ENCODE data around the gene KRTAP9-6.
"Not testable (repeated sequence)": the region's sequence is repeated elsewhere in the genome, so short reads cannot be mapped to it uniquely, and the experiment has no call there.

KRTAP9-6 gene

GRCh38 chr17:41271858-41272257, 6.7 kb downstream of the KRTAP9-6 start:
- DNase-seq, result no peak

GRCh38 chr17:41275648-41276190, 10.5 kb downstream of the KRTAP9-6 start, which contains the start of gene KRTAP9-7:
Gene KRTAP9-7 (plus strand): TSS chr17:41275698. CDS start chr17:41275698, 0 bp downstream.
- not testable (repeated sequence) for DNase-seq

GRCh38 chr17:41278176-41278955, 13.2 kb downstream of the KRTAP9-6 start:
- no peak for DNase-seq

GRCh38 chr17:41284043-41284442, 18.9 kb downstream of the KRTAP9-6 start:
- no peak for DNase-seq

DNA sequence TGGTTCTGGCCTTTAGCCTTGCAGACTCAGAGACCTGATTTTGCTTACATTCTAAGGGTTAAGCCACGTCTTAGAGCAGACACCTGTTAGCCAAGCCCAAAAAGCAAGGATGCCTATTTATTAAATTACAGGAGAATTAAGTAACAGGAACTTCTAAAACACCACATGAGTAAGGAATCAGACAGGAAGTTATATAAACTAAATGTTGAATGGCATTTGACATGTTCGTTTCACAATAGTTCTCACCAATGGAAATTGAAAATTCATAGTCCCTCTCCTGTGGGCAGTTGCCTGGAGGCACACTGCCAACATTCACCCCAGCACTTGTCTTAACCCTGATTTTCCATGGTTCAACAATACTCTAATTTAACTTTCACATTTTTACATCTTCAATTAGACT, 19.4 kb downstream of the KRTAP9-6 start:
- DNase-seq, result no peak

DNA sequence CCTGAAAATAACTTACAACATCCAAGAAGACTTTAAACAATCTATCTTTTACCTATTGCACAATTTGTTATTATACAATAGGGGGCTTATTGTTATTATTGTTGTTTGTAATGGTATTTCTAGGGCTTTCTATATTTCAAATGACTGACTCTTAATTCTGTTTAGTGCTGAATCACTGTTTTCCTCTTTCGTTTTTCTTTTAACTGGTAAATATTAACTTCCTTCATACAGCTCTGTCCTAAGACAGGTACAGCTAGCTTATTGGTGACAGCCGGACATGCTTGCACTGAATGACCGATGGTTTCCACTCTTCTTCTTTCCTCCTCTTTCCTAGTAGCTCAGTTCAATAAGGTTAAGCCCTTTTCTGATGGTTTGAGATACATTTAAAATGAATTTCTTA, 21.9 kb downstream of the KRTAP9-6 start:
- DNase-seq, result no peak

- no peak for DNase-seq
These were observed 28.8 kb downstream of the KRTAP9-6 start for GRCh38 chr17:41294016-41294415.

DNA sequence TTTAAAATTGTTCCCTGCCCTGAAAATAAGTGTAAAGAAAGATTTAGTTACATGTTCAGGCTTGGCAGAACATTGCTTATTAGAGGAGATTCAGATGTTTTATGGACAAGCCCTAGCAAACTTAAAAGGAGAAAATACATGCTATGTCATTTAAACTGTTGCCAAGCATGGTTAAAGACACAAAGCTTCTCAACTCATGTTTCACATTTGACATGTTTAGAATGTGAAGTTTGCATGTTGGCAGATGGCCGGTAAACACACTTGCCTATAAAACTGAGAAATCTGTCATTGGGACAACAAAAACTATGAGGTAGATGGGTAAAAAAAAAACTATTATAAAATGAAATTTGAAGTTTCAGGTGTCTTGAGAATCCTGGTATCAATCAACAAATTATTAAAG, 31.7 kb downstream of the KRTAP9-6 start:
- no peak for DNase-seq

GRCh38 chr17:41298458-41299135, 33.4 kb downstream of the KRTAP9-6 start:
- DNase-seq, result no peak

DNA sequence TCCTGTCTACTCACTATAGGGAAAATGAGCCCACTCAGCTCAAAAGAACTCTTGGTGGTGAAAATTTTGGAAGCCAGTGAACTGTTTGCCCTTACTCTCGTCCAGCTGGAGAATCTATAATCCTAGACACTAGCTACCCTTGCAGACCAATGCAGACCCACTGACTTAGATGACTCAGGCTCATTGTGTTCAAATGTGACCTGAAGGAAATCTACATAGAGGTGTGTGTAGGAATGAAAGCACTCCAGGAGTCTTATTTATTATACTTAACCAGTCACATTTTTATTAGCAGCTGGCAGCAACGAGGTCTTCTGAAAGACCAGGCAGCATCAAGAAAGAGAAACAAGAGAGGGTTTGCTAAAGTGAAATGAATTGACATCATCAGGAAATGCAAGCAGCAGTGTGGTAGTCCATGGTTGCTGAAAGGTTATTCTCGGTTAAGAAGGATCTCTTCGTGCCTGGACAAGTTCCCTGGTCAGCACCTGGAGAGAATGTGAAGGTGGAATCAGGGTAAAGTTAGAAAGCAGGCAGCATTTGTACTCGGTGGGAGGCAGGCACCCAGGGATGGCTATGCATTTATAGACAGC, 36.1 kb downstream of the KRTAP9-6 start:
- DNase-seq, result no peak

DNA sequence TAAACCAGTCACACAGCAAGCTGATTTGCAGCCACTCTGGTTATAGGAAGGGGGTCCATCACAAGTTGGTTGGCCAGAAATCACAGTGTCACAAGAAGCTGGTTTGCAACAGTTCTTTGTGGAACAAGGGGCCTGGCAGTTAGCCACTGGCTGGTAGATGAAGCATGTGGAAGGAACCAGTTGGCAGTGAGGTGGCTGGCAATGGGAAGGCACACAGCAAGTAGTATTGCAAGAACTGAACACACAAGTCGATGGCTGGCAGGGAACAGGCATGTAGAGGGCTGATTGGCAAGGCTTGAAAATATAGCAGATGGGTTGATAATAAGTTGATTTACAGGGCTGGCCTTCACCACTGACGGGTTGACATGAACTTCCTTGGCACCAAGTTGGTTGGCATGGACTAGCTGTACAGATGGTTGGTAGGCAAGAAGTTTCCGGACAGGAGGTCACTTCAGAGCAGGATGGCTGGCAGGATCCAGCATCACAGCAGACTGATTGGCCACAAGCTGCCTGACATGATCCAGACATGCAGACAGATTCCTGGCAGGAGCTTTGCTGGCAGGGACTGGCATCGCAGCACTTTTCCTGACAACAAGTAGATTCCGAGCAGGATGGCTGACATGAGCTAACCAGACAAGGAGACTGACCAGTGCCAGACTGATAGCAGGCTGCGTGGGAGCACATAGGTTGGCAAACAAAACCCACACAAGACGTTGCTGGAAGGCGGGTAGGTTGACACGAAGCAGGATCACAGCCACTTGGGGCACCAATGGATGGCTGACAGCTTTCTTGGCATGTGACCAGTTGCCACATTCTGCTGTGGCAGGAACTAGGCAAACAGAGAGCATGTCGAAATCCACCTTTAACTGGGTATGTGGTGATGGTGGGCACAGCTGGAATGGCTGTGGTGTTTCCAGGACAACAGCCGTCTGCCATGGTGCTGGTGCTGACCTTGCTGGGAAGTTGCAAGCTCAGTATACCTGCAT, 37.0 kb downstream of the KRTAP9-6 start, which contains the start of gene KRTAP29-1:
Gene KRTAP29-1, minus strand, starts transcription at position 936 of the 986 bp plus-strand sequence. Its CDS starts 0 bp downstream, at position 936.
- no peak for DNase-seq

- no peak for DNase-seq
These were observed 37.8 kb downstream of the KRTAP9-6 start for GRCh38 chr17:41302981-41303380.

DNA sequence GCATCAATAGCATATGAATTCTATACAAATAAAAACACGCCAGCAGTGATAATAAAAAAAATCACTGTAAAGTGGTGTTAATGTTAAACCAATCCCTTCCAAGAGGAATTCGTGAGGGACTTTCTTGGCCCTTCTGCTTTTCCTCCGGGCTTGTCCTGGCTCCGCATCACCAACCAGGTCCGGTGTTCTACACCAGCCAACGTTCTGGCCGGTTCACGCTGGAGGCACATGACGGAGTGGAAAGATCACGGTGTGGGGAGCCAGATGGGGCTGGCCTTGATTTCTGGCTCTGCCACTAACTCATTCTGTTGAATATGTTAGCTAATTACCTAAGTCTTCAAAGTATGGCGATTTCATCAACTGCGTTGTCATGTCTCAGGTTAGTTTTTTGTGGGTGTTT, 38.9 kb downstream of the KRTAP9-6 start:
- no peak for DNase-seq

GRCh38 chr17:41307647-41308046, 42.5 kb downstream of the KRTAP9-6 start:
- DNase-seq, result no peak

- DNase-seq, result peak; percentile 76
These were observed 43.2 kb downstream of the KRTAP9-6 start for GRCh38 chr17:41308251-41308917.

GRCh38 chr17:41308918-41309359, 43.8 kb downstream of the KRTAP9-6 start, which contains the start of gene KRTAP16-1:
Gene KRTAP16-1 (minus strand): TSS chr17:41309309. CDS start chr17:41309253, 56 bp downstream.
- DNase-seq, result peak; percentile 66

DNA sequence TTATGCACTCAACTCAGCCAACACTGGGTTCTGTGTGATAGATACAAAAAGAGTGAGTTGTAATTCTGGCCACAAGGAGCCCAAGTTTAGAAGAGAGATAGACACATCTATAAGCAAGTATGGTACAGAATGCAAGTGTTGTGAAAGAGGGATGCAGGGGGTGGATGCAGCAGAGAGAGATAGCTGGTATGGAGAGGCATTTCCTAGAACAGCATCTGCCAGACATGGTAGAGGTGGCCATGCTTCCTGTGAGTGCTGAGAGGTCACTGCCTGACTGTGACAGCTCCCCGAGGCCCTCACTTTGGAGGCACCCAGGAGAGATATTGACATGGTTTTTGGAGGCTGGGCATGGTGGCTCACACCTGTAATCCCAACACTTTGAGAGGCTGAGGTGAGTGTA, 45.9 kb downstream of the KRTAP9-6 start:
- no peak for DNase-seq

GRCh38 chr17:41315204-41315794, 50.1 kb downstream of the KRTAP9-6 start, which contains the start of gene KRTAP17-1:
Gene KRTAP17-1 (minus strand): TSS chr17:41315710. CDS start chr17:41315650, 60 bp downstream.
- DNase-seq, result no peak

All from activated T-cell treated with anti-CD3 and anti-CD28 coated beads, Interleukin-2, amount 50 U/mL, for 1 hour (primary cell).